Smooth muscle cell of the brain vasculature (primary cell): ENCODE data around the gene STRN.
A peak's percentile ranks its signal among the peaks of the same experiment; 100 is the strongest.
"Not testable (repeated sequence)": the region's sequence is repeated elsewhere in the genome, so short reads cannot be mapped to it uniquely, and the experiment has no call there.

Source experiments
- DNase-seq: peaks from one replicate; pipeline ENCODE4 v3.0.0-alpha.2; 2012; ENCODE audit warnings: low read depth, low spot score

STRN gene

GRCh38 chr2:36906277-36906676, 60.1 kb downstream of the STRN start:
- no peak for DNase-seq

GRCh38 chr2:36904636-36905035, 61.7 kb downstream of the STRN start:
- DNase-seq, result no peak

GRCh38 chr2:36902385-36903120, 63.8 kb downstream of the STRN start:
- DNase-seq, result no peak

- DNase-seq, result no peak
These were observed 73.5 kb downstream of the STRN start for GRCh38 chr2:36892805-36893204.

GRCh38 chr2:36889795-36890194, 76.5 kb downstream of the STRN start:
- peak; percentile 55 for DNase-seq

GRCh38 chr2:36887095-36887494, 79.2 kb downstream of the STRN start:
- not testable (repeated sequence) for DNase-seq

- DNase-seq, result no peak
These were observed 79.7 kb downstream of the STRN start for GRCh38 chr2:36886664-36887063.

- no peak for DNase-seq
These were observed 80.7 kb downstream of the STRN start for GRCh38 chr2:36885605-36886004.

GRCh38 chr2:36882532-36882931, 83.8 kb downstream of the STRN start:
- no peak for DNase-seq

GRCh38 chr2:36881816-36882215, 84.5 kb downstream of the STRN start:
- DNase-seq, result no peak

- DNase-seq, result no peak
These were observed 87.9 kb downstream of the STRN start for GRCh38 chr2:36878429-36878828.

- DNase-seq, result no peak
These were observed 95.1 kb downstream of the STRN start for GRCh38 chr2:36871068-36871707.

- no peak for DNase-seq
These were observed 96.7 kb downstream of the STRN start for GRCh38 chr2:36869606-36870005.

- DNase-seq, result no peak
These were observed 104.4 kb downstream of the STRN start for GRCh38 chr2:36861896-36862295.

- no peak for DNase-seq
These were observed 107.0 kb downstream of the STRN start for GRCh38 chr2:36859366-36859792.

- DNase-seq, result no peak
These were observed 107.6 kb downstream of the STRN start for GRCh38 chr2:36858551-36859365.

- DNase-seq, result no peak
These were observed 108.6 kb downstream of the STRN start for GRCh38 chr2:36857713-36858112.

GRCh38 chr2:36855429-36855828, 110.9 kb downstream of the STRN start:
- DNase-seq, result no peak

GRCh38 chr2:36854241-36854640, 112.1 kb downstream of the STRN start:
- no peak for DNase-seq

GRCh38 chr2:36849265-36849664, 117.1 kb downstream of the STRN start:
- DNase-seq, result no peak

- no peak for DNase-seq
These were observed 122.5 kb downstream of the STRN start for GRCh38 chr2:36843838-36844237.

GRCh38 chr2:36839976-36840617, 126.2 kb downstream of the STRN start:
- no peak for DNase-seq
